OCI-LY3 (cell line): ENCODE measurements around the gene OBSCN.

Source experiments
- H2AFZ ChIP-seq: fragments of 200-600, 300-600 bp; shearing (Covaris generic); 2 replicates; pipeline ENCODE4 v1.6.0; 2014; ENCODE audit warnings: antibody characterized with exemption, low read depth, low read length
- H3K27ac ChIP-seq: fragments of 200-600, 300-600 bp; sonication (generic); 2 replicates; pipeline ENCODE4 v1.5.1; 2014; ENCODE audit warnings: mild to moderate bottlenecking, low read length, moderate library complexity, mixed read lengths
- H3K27me3 ChIP-seq: fragments of 200-600, 300-600 bp; sonication (generic); 2 replicates; pipeline ENCODE4 v1.6.1; 2014; ENCODE audit warnings: low read depth, low read length, mixed read lengths
- H3K36me3 ChIP-seq: fragments of 200-600, 300-600 bp; sonication (generic); replicated peaks from 2 replicates; pipeline ENCODE3; 2014; ENCODE audit warnings: low read depth, low read length, mixed read lengths
- H3K4me1 ChIP-seq: fragments of 300-600, 200-600 bp; sonication (generic); 2 replicates; pipeline ENCODE4 v1.6.1; 2014; ENCODE audit warnings: low read length, mixed read lengths
- H3K4me2 ChIP-seq: fragments of 200-600, 300-600 bp; sonication (generic); 2 replicates; pipeline ENCODE4 v1.6.1; 2014; ENCODE audit warnings: low read length, mixed read lengths
- H3K4me3 ChIP-seq: fragments of 300-600, 200-600 bp; sonication (generic); 2 replicates; pipeline ENCODE4 v1.5.1; 2014; ENCODE audit warnings: antibody characterized with exemption, mild to moderate bottlenecking, low read length, moderate library complexity
- H3K79me2 ChIP-seq: fragments of 300-600, 200-600 bp; shearing (Covaris generic); 2 replicates; pipeline ENCODE4 v1.6.1; 2014; ENCODE audit warnings: mild to moderate bottlenecking, low read length, mixed read lengths
- H3K9ac ChIP-seq: fragments of 300-600, 200-600 bp; shearing (Covaris generic); 2 replicates; pipeline ENCODE4 v1.6.0; 2014; ENCODE audit warnings: mild to moderate bottlenecking, low read length, moderate library complexity
- H3K9me3 ChIP-seq: fragments of 200-600, 300-600 bp; shearing (Covaris generic); 2 replicates; pipeline ENCODE4 v1.6.1; 2014; ENCODE audit warnings: low read length, mixed read lengths; ENCODE audit not compliant: insufficient read depth
- H4K20me1 ChIP-seq: fragments of 200-600, 300-600 bp; sonication (generic); 2 replicates; pipeline ENCODE4 v1.6.1; 2016; ENCODE audit warnings: low read length, mixed read lengths; ENCODE audit not compliant: insufficient read depth
- CTCF ChIP-seq: fragments of 200-600, 300-600 bp; sonication (generic); IDR thresholded peaks from 2 replicates; pipeline ENCODE4 v1.5.1; 2014; ENCODE audit warnings: antibody characterized with exemption, low read length, low read depth
- EZH2phosphoT487 ChIP-seq: fragments of 200-600 bp; shearing (Covaris generic); IDR thresholded peaks from 2 replicates; pipeline ENCODE4 v1.6.1; 2018; ENCODE audit warnings: antibody characterized with exemption, mixed run types, low read depth

The OBSCN gene

GRCh38 chr1:228284521-228284920 is 76.7 kb downstream of the OBSCN start:
- no peaks in the 10 kb centered on the region for H3K36me3 ChIP-seq
- H2AFZ ChIP-seq: no peak overlapping the region

DNA sequence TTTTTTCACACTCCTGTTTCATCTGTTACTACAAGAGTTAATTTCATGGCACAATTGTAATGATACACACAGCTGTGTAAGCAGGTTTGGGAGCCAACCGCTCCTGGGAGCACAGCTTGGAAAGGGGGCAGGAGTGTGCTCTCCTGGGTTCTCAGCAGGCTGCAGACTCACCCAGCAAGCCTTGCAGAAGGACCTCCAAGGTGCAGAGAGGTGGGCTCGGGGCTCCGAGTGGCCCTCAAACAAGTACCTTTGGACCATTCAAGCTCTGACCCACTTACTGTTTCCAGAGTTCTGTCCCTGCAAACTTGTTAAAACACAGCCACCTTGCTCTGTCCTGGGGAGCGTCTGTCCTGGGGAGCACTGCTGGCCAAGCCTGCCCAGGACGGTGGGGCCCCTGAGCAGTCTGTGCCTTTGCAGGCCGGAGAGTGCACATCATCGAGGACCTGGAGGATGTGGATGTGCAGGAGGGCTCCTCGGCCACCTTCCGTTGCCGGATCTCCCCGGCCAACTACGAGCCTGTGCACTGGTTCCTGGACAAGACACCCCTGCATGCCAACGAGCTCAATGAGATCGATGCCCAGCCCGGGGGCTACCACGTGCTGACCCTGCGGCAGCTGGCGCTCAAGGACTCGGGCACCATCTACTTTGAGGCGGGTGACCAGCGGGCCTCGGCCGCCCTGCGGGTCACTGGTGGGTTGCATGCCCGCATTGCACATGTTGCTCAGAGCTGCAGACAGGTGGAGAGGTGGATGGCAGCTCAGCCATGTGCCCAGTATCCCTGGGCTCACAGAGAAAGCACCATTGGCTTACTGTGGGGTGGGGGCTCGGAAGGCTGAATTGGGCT is 78.0 kb downstream of the OBSCN start:
- Histone ChIP-seq H3K9ac (no peak overlapping the region), H4K20me1 (no peaks in the 10 kb centered on the region), H3K79me2 (no peaks in the 10 kb centered on the region), H3K36me3 (no peaks in the 10 kb centered on the region), H3K4me1 (no peaks in the 10 kb centered on the region), H3K4me2 (no peak overlapping the region), H3K9me3 (no peaks in the 10 kb centered on the region), H2AFZ (no peak overlapping the region), H3K27ac (no peak overlapping the region), H3K4me3 (no peak overlapping the region), H3K27me3 (no peaks in the 10 kb centered on the region)
- TF ChIP-seq CTCF (no peak), EZH2phosphoT487 (no peak)

More at GRCh38 chr1:228284521-228284920, 76.7 kb downstream of the OBSCN start:
- H3K9ac ChIP-seq: no peak overlapping the region
- no peaks in the 10 kb centered on the region for H3K27me3 ChIP-seq
- H3K4me2 ChIP-seq: no peak overlapping the region
- H3K4me1 ChIP-seq: no peaks in the 10 kb centered on the region
- no peaks in the 10 kb centered on the region for H3K9me3 ChIP-seq
- H3K27ac ChIP-seq: no peak overlapping the region
- H3K4me3 ChIP-seq: no peak overlapping the region
- H4K20me1 ChIP-seq: no peaks in the 10 kb centered on the region
- TF ChIP-seq EZH2phosphoT487 (no peak), CTCF (no peak)
- H3K79me2 ChIP-seq: no peaks in the 10 kb centered on the region

GRCh38 chr1:228286505-228287417 is 78.9 kb downstream of the OBSCN start:
- H3K27me3 ChIP-seq: no peaks in the 10 kb centered on the region
- H3K4me1 ChIP-seq: no peaks in the 10 kb centered on the region
- no peaks in the 10 kb centered on the region for H3K36me3 ChIP-seq
- H3K4me2 ChIP-seq: no peak overlapping the region
- no peak overlapping the region for H2AFZ ChIP-seq
- H3K9me3 ChIP-seq: no peaks in the 10 kb centered on the region
- TF ChIP-seq EZH2phosphoT487: no peak
- TF ChIP-seq CTCF: no peak
- H3K4me3 ChIP-seq: no peak overlapping the region
- no peak overlapping the region for H3K27ac ChIP-seq
- no peaks in the 10 kb centered on the region for H4K20me1 ChIP-seq
- H3K9ac ChIP-seq: no peak overlapping the region
- H3K79me2 ChIP-seq: no peaks in the 10 kb centered on the region
